GM23338 (cell line): ENCODE measurements around the gene PCTP. TPM values are rescaled to one million over a fixed set of nuclear protein-coding genes. Genes with fewer than 3 reads are reported as not detected.

Experiments
- ATAC-seq: fragments of 200-7000 bp; cut with Tn5 transposase; 3 replicates; pipeline ENCODE4 v1.9.1; 2020
- DNase-seq: peaks from one replicate; pipeline ENCODE4 v3.0.0-alpha.2; 2015; ENCODE audit warnings: low spot score
- H2AFZ ChIP-seq: fragments of 200-600 bp; sonication (generic); 2 replicates; pipeline ENCODE4 v1.8.0; 2016; ENCODE audit warnings: antibody characterized with exemption, mild to moderate bottlenecking, moderate library complexity
- H3F3A ChIP-seq: fragments of 200-600 bp; sonication (generic); replicated peaks from 2 replicates; pipeline ENCODE4 v1.8.0; 2017; ENCODE audit warnings: antibody characterized with exemption, mixed run types, low read depth
- H3K27ac ChIP-seq: fragments of 200-600 bp; sonication (generic); 2 replicates; pipeline ENCODE4 v1.6.1; 2016; ENCODE audit warnings: low read depth
- H3K27me3 ChIP-seq: fragments of 200-600 bp; sonication (generic); 2 replicates; pipeline ENCODE4 v1.8.0; 2016; ENCODE audit warnings: mild to moderate bottlenecking, mixed run types, moderate library complexity; ENCODE audit not compliant: insufficient read depth
- H3K36me3 ChIP-seq: fragments of 200-600 bp; sonication (generic); 2 replicates; pipeline ENCODE4 v1.8.0; 2016; ENCODE audit warnings: mild to moderate bottlenecking; ENCODE audit not compliant: insufficient read depth
- H3K4me1 ChIP-seq: fragments of 200-600 bp; sonication (generic); 2 replicates; pipeline ENCODE4 v1.8.0; 2016; ENCODE audit warnings: mild to moderate bottlenecking, moderate library complexity; ENCODE audit not compliant: insufficient read depth
- H3K4me2 ChIP-seq: fragments of 200-600 bp; sonication (generic); 2 replicates; pipeline ENCODE4 v1.7.1; 2017; ENCODE audit warnings: mixed run types
- H3K4me3 ChIP-seq: fragments of 200-600 bp; sonication (generic); 2 replicates; pipeline ENCODE4 v1.6.1; 2016; ENCODE audit warnings: mixed run types
- H3K79me2 ChIP-seq: fragments of 200-600 bp; sonication (generic); replicated peaks from 2 replicates; pipeline ENCODE4 v1.8.0; 2017; ENCODE audit warnings: mild to moderate bottlenecking; ENCODE audit not compliant: insufficient read depth
- H3K9me2 ChIP-seq: fragments of 200-600 bp; sonication (generic); 2 replicates; pipeline ENCODE4 v1.8.0; 2017; ENCODE audit not compliant: insufficient read depth
- H4K20me1 ChIP-seq: fragments of 200-600 bp; sonication (generic); replicated peaks from 2 replicates; pipeline ENCODE4 v1.8.0; 2017; ENCODE audit warnings: mild to moderate bottlenecking; ENCODE audit not compliant: insufficient read depth
- H3K27ac Mint-ChIP-seq: 2 replicates; pipeline ENCODE4 v1.8.0; 2020; ENCODE audit warnings: inconsistent platforms, mild to moderate bottlenecking, moderate library complexity, mixed read lengths
- H3K27me3 Mint-ChIP-seq: 3 replicates; pipeline ENCODE4 v1.8.0; 2022; ENCODE audit warnings: low read depth, mild to moderate bottlenecking, moderate library complexity, mixed read lengths, inconsistent platforms; ENCODE audit not compliant: insufficient read depth, poor library complexity
- H3K36me3 Mint-ChIP-seq: 3 replicates; pipeline ENCODE4 v1.8.0; 2021; ENCODE audit warnings: low read depth, mild to moderate bottlenecking, inconsistent platforms, moderate library complexity, mixed read lengths
- H3K4me1 Mint-ChIP-seq: 3 replicates; pipeline ENCODE4 v1.8.0; 2020; ENCODE audit warnings: mild to moderate bottlenecking, inconsistent platforms, mixed read lengths
- H3K4me3 Mint-ChIP-seq: 3 replicates; pipeline ENCODE4 v1.8.0; 2021; ENCODE audit warnings: moderate library complexity, mild to moderate bottlenecking, inconsistent platforms, mixed read lengths
- H3K9me3 Mint-ChIP-seq: 3 replicates; pipeline ENCODE4 v1.8.0; 2020; ENCODE audit warnings: moderate library complexity, mild to moderate bottlenecking, inconsistent platforms, mixed read lengths
- CREB1 ChIP-seq: fragments of 250-450 bp; sonication (Bioruptor Pico); IDR thresholded peaks from 2 replicates; pipeline ENCODE4 v1.5.0; 2020; ENCODE audit warnings: low read depth, mild to moderate bottlenecking, moderate library complexity
- NANOG ChIP-seq: IDR thresholded peaks from 2 replicates; pipeline ENCODE4 v1.6.1; 2016; ENCODE audit warnings: antibody characterized with exemption, borderline replicate concordance
- ZNF114 ChIP-seq: fragments of 250-450 bp; sonication (Bioruptor Pico); IDR thresholded peaks from 2 replicates; pipeline ENCODE4 v1.5.0; 2020; ENCODE audit warnings: mild to moderate bottlenecking, moderate library complexity
- ZNF331 ChIP-seq: fragments of 250-450 bp; sonication (Bioruptor Pico); IDR thresholded peaks from 2 replicates; pipeline ENCODE4 v1.5.0; 2020; ENCODE audit warnings: low read depth, mild to moderate bottlenecking, moderate library complexity
- polyA plus RNA-seq: library from polyadenylated mRNA; unstranded; fragments of >200 nt; fragmentation: Nextera tagmentation; extraction: Ambion mirVana; gene quantifications from 2 replicates; pipeline ENCODE4 v1.2.1, GENCODE V29; 2016
- total RNA-seq: library from RNA; depleted of rRNA; stranded (reverse); fragments of >200 nt; shearing (Covaris generic); gene quantifications from 2 replicates; pipeline ENCODE4 v1.2.3, GENCODE V29; 2014
- TF ChIP-seq, protein P1 (sequence below): IDR thresholded peaks from one replicate; pipeline ENCODE4 v1.6.1; 2018; ENCODE audit warnings: antibody characterized with exemption; ENCODE audit not compliant: unreplicated experiment
- TF ChIP-seq, protein P2 (sequence below), 2 experiments: fragments of 200-600 bp in 1 of 2; sonication (generic) in 1 of 2; conservative IDR thresholded peaks; 2 replicates each; pipeline versions ENCODE4 v1.5.1 to v1.6.1; 2016 to 2017; ENCODE audit warnings: antibody characterized with exemption in 2 of 2, low read depth in 2 of 2, mild to moderate bottlenecking in 2 of 2, moderate library complexity in 1 of 2

PCTP gene
- total and polyA plus RNA-seq, 2 experiments from 2014 or later = 6.4 to 12.3 TPM

DNA sequence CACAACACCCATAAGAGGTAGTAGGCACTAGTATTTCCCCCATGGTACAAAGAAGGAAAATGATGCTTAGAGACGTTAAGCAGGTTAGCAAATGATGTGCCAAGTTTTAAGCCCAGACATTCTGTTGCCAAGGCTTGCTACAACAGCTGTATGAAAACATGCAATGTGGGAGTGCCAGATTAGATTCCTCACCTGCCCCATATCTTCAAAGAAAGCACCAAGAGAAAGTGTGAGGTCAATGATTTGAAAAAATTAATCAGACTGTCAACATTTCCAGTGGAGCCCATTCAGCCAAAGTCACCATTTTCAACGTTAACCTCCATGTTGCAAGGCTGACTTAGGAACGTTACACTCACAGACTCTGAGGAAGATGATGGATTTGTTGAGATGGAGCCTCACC is 61.5 kb downstream of the PCTP start (continued):
- TF ChIP-seq, protein P1, sequence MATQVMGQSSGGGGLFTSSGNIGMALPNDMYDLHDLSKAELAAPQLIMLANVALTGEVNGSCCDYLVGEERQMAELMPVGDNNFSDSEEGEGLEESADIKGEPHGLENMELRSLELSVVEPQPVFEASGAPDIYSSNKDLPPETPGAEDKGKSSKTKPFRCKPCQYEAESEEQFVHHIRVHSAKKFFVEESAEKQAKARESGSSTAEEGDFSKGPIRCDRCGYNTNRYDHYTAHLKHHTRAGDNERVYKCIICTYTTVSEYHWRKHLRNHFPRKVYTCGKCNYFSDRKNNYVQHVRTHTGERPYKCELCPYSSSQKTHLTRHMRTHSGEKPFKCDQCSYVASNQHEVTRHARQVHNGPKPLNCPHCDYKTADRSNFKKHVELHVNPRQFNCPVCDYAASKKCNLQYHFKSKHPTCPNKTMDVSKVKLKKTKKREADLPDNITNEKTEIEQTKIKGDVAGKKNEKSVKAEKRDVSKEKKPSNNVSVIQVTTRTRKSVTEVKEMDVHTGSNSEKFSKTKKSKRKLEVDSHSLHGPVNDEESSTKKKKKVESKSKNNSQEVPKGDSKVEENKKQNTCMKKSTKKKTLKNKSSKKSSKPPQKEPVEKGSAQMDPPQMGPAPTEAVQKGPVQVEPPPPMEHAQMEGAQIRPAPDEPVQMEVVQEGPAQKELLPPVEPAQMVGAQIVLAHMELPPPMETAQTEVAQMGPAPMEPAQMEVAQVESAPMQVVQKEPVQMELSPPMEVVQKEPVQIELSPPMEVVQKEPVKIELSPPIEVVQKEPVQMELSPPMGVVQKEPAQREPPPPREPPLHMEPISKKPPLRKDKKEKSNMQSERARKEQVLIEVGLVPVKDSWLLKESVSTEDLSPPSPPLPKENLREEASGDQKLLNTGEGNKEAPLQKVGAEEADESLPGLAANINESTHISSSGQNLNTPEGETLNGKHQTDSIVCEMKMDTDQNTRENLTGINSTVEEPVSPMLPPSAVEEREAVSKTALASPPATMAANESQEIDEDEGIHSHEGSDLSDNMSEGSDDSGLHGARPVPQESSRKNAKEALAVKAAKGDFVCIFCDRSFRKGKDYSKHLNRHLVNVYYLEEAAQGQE = no peak
- no peak for TF ChIP-seq NANOG

DNA sequence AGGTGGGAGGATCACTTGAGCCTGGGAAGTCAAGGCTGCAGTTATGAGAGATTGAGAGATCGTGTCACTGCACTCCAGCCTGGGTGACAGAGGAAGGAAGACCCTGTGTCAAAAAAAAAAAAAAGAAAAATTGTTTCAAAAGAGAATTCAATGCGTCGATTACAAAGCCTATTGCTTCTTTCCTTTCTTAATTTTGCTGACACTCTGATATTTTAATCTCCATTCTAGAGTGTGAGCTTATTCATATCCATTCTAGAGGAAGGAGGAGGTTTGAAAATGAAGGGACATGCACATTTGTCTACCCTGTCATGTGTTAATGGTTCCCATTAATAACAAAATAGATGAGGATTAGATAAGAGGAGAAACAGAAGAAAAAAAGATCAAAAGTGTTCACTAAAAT is 63.1 kb downstream of the PCTP start:
- H3K27ac Mint-ChIP-seq = no peak overlapping the region
- no peaks in the 10 kb centered on the region; the same call in 2 of the 3 replicates for H3K36me3 Mint-ChIP-seq
- DNase-seq (no peak), ATAC-seq (no peak)
- Histone ChIP-seq H3K4me3 (no peak overlapping the region), H3K4me1 (no peaks in the 10 kb centered on the region), H2AFZ (no peak overlapping the region), H3F3A (no peaks in the 10 kb centered on the region), H3K27ac (no peak overlapping the region), H3K36me3 (no peaks in the 10 kb centered on the region), H3K4me2 (no peak overlapping the region), H3K9me2 (no peaks in the 10 kb centered on the region), H4K20me1 (no peaks in the 10 kb centered on the region), H3K79me2 (no peaks in the 10 kb centered on the region), H3K27me3 (no peaks in the 10 kb centered on the region)
- peaks cover 3% of the 10 kb centered on the region for H3K27me3 Mint-ChIP-seq
- no peak for TF ChIP-seq NANOG
- TF ChIP-seq, protein P1 = no peak
- TF ChIP-seq, protein P2, sequence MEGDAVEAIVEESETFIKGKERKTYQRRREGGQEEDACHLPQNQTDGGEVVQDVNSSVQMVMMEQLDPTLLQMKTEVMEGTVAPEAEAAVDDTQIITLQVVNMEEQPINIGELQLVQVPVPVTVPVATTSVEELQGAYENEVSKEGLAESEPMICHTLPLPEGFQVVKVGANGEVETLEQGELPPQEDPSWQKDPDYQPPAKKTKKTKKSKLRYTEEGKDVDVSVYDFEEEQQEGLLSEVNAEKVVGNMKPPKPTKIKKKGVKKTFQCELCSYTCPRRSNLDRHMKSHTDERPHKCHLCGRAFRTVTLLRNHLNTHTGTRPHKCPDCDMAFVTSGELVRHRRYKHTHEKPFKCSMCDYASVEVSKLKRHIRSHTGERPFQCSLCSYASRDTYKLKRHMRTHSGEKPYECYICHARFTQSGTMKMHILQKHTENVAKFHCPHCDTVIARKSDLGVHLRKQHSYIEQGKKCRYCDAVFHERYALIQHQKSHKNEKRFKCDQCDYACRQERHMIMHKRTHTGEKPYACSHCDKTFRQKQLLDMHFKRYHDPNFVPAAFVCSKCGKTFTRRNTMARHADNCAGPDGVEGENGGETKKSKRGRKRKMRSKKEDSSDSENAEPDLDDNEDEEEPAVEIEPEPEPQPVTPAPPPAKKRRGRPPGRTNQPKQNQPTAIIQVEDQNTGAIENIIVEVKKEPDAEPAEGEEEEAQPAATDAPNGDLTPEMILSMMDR (conservative IDR thresholded peaks at IDR 0.05; ENCODE audit: low read depth in 2 of 2) = no peak
- no peak for TF ChIP-seq ZNF331 (CRISPR knock-in tag)
- no peak for TF ChIP-seq ZNF114 (CRISPR knock-in tag)
- no peak for TF ChIP-seq CREB1 (CRISPR knock-in tag)
- no peaks in the 10 kb centered on the region for H3K4me1 Mint-ChIP-seq
- no peak overlapping the region for H3K4me3 Mint-ChIP-seq
- peaks cover 3% of the 10 kb centered on the region; the same call in 2 of the 3 replicates for H3K9me3 Mint-ChIP-seq
